ENCODE measurements around the gene PNCK. TPM values are rescaled to one million over a fixed set of nuclear protein-coding genes. Genes with fewer than 3 reads are reported as not detected.

The PNCK gene
- total RNA-seq, 1 donor: 0.36 TPM

- DNase-seq (ENCODE audit: insufficient read length, low spot score, missing footprints): peak; percentile 57
- no peak overlapping the region for H3K27ac ChIP-seq (ENCODE audit: low read depth, low read length)
- H3K4me2 ChIP-seq (ENCODE audit: insufficient read depth, low read length): no peak overlapping the region
- no peaks in the 10 kb centered on the region for H3K9me3 ChIP-seq (ENCODE audit: low read depth, low read length)
- no peaks in the 10 kb centered on the region for H3K36me3 ChIP-seq (ENCODE audit: insufficient read depth, low read length)
- H3K4me3 ChIP-seq (ENCODE audit: insufficient read depth, low read length): no peak overlapping the region
- H3K4me1 ChIP-seq (ENCODE audit: insufficient read depth, low read length): no peaks in the 10 kb centered on the region
- H4K20me1 ChIP-seq (ENCODE audit: insufficient read depth, low read length): no peaks in the 10 kb centered on the region
- TF ChIP-seq, protein P1, sequence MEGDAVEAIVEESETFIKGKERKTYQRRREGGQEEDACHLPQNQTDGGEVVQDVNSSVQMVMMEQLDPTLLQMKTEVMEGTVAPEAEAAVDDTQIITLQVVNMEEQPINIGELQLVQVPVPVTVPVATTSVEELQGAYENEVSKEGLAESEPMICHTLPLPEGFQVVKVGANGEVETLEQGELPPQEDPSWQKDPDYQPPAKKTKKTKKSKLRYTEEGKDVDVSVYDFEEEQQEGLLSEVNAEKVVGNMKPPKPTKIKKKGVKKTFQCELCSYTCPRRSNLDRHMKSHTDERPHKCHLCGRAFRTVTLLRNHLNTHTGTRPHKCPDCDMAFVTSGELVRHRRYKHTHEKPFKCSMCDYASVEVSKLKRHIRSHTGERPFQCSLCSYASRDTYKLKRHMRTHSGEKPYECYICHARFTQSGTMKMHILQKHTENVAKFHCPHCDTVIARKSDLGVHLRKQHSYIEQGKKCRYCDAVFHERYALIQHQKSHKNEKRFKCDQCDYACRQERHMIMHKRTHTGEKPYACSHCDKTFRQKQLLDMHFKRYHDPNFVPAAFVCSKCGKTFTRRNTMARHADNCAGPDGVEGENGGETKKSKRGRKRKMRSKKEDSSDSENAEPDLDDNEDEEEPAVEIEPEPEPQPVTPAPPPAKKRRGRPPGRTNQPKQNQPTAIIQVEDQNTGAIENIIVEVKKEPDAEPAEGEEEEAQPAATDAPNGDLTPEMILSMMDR (IDR thresholded peaks at IDR 0.05; ENCODE audit: extremely low read depth, low read depth, low read length): no peak
- H3K79me2 ChIP-seq (ENCODE audit: insufficient read depth, low read length): no peaks in the 10 kb centered on the region
- H3K27me3 ChIP-seq (ENCODE audit: insufficient read depth, low read length): peaks cover 35% of the 10 kb centered on the region
- no peak overlapping the region for H2AFZ ChIP-seq (ENCODE audit: low read length)
Observed at GRCh38 chrX:153645921-153646488, 27.6 kb downstream of the PNCK start.

- DNase-seq (ENCODE audit: insufficient read length, low spot score, missing footprints): peak; percentile 88
- peaks cover 38% of the 10 kb centered on the region for H3K27me3 ChIP-seq (ENCODE audit: insufficient read depth, low read length)
- no peak overlapping the region for H2AFZ ChIP-seq (ENCODE audit: low read length)
- TF ChIP-seq, protein P1 (IDR thresholded peaks at IDR 0.05; ENCODE audit: extremely low read depth, low read depth, low read length): no peak
- no peak overlapping the region for H3K4me3 ChIP-seq (ENCODE audit: insufficient read depth, low read length)
- H3K9me3 ChIP-seq (ENCODE audit: low read depth, low read length): no peaks in the 10 kb centered on the region
- no peak overlapping the region for H3K27ac ChIP-seq (ENCODE audit: low read depth, low read length)
- no peaks in the 10 kb centered on the region for H3K36me3 ChIP-seq (ENCODE audit: insufficient read depth, low read length)
- no peaks in the 10 kb centered on the region for H3K4me1 ChIP-seq (ENCODE audit: insufficient read depth, low read length)
- no peaks in the 10 kb centered on the region for H3K79me2 ChIP-seq (ENCODE audit: insufficient read depth, low read length)
- H3K4me2 ChIP-seq (ENCODE audit: insufficient read depth, low read length): no peak overlapping the region
- H4K20me1 ChIP-seq (ENCODE audit: insufficient read depth, low read length): no peaks in the 10 kb centered on the region
Observed at GRCh38 chrX:153645151-153645550, 28.5 kb downstream of the PNCK start.

DNA sequence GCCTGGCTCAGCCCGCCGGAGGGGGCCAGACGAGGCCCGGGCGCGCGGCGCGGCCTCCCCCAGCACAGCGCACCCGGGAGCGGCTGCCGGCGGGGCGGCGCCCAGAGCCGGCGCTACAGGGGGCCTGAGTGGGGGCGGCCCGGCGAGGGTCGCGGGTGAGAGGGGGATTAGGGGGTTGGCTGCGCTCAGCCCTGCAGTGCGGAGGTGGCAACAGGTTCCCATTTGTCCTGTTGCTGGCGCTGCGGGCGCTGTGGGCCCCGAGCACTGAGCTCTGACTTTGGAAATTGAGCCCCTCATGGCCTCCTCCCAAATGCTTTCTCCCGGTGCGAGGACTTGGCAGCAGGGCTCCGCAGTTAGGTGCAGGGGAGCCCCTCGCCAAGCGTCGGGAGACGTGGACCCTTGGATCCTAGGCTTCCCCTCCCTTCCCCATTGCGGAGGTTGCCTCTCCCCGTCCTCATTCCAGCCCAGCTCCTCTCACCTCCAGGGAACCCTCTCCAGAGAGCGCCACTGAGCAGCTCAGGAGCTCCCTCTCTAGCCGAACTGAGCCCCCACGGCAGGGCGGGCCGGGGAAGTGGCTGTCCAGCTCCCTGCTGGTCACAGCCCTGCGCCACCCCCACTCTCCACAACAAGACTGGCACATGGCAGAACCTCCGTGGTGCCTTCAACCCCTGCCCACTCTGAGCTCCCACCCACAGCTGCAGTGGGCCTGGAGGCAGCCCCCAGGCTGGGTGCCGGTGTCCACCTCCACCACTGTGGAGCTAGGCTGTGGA is 29.1 kb downstream of the PNCK start:
- Histone ChIP-seq H3K27me3 (ENCODE audit: insufficient read depth, low read length) (peaks cover 38% of the 10 kb centered on the region), H3K9me3 (ENCODE audit: low read depth, low read length) (no peaks in the 10 kb centered on the region), H3K27ac (ENCODE audit: low read depth, low read length) (no peak overlapping the region), H3K4me3 (ENCODE audit: insufficient read depth, low read length) (no peak overlapping the region), H3K4me2 (ENCODE audit: insufficient read depth, low read length) (no peak overlapping the region), H3K79me2 (ENCODE audit: insufficient read depth, low read length) (no peaks in the 10 kb centered on the region), H3K36me3 (ENCODE audit: insufficient read depth, low read length) (no peaks in the 10 kb centered on the region), H3K4me1 (ENCODE audit: insufficient read depth, low read length) (no peaks in the 10 kb centered on the region), H4K20me1 (ENCODE audit: insufficient read depth, low read length) (no peaks in the 10 kb centered on the region), H2AFZ (ENCODE audit: low read length) (no peak overlapping the region)
- peak; percentile 89 for DNase-seq (ENCODE audit: insufficient read length, low spot score, missing footprints)
- TF ChIP-seq, protein P1 (IDR thresholded peaks at IDR 0.05; ENCODE audit: extremely low read depth, low read depth, low read length): no peak
